GM12801 (cell line): Measurements from ENCODE around the gene DICER1.

ENCODE experiments used
- TF ChIP-seq, protein P1 (sequence below): IDR thresholded peaks from one replicate; pipeline ENCODE4 v1.5.1; 2011; ENCODE audit warnings: control low read depth; ENCODE audit not compliant: insufficient read length; ENCODE audit errors: extremely low read depth

Gene DICER1

DNA sequence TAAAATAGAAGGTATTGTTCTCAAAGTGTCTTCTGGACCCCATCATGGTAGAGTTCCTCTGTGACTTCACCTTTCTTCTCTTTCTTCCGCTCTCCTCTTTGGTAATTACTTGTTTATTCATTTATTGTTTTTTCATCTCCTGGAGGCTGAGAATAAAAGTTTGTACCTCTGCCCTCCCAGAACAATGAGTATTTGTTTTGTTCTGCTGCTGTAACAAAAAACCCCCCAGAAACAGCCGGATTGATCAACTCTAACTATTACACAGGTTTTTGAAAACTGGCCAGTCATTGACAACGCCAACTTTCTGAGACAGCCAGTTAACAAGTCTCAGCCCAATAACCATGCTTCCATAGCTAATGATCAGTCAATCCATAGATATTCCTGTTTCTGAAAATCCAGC is 8.2 kb upstream of the DICER1 start:
- TF ChIP-seq, protein P1, sequence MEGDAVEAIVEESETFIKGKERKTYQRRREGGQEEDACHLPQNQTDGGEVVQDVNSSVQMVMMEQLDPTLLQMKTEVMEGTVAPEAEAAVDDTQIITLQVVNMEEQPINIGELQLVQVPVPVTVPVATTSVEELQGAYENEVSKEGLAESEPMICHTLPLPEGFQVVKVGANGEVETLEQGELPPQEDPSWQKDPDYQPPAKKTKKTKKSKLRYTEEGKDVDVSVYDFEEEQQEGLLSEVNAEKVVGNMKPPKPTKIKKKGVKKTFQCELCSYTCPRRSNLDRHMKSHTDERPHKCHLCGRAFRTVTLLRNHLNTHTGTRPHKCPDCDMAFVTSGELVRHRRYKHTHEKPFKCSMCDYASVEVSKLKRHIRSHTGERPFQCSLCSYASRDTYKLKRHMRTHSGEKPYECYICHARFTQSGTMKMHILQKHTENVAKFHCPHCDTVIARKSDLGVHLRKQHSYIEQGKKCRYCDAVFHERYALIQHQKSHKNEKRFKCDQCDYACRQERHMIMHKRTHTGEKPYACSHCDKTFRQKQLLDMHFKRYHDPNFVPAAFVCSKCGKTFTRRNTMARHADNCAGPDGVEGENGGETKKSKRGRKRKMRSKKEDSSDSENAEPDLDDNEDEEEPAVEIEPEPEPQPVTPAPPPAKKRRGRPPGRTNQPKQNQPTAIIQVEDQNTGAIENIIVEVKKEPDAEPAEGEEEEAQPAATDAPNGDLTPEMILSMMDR = no peak

DNA sequence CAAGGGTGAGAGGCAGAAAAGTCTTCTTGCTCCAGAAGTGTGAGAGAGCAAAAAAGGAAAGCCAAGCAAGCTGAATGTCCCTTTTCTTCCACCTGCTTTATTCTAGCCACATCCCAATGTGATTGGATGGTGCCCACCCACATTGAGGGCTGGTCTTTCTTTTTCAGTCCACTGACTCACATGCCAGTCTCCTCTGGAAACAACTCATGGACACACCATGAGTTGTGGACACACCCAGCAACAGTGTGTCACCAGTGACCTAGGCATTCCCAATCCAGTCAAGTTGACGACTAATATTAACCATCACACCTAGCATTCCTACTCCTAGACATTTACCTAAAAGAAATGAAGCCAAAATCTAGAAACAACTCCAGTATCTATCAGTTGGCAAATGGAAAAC is 7.2 kb upstream of the DICER1 start:
- TF ChIP-seq, protein P1 = no peak

DNA sequence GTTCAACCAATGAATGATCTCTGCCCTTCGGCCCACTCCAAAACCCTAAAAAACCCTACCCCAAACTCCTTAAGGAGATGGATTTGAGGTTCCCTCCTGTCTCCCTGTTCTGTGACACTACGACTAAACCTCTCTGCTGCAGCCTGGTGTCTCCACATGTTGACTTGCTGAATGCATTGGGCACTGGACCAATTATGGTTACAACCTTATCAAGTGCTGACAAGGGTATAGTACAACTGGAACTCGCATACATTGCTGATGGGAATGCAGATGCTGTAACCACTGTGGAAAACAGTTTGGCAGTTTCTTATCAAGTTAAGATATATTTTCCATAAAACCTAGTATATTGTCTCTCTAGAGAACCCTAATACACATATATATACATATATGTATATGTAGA is 6.3 kb upstream of the DICER1 start:
- TF ChIP-seq, protein P1 = no peak

- TF ChIP-seq, protein P1 = no peak
These were observed 5.8 kb upstream of the DICER1 start for GRCh38 chr14:95163132-95163531.

DNA sequence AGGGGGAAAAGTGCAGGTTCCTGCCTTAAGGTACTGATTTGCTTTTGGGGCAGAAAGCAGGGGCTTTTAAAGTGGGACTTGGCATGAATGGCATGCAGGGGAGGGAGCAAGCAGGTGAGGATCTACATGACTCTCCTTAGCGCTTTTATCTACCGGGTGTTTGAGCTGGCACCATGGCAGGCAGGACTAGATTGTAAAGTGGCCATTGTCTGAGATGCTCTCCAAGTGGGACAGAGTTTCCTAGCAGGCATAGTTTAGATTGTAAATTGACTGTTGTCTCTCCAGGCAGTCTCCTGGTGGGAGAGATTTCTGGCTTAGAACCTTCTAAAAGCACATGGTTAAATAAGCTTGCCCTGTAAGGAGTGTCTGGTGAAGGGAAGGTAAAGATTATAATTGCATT is 5.3 kb upstream of the DICER1 start:
- TF ChIP-seq, protein P1 = no peak

DNA sequence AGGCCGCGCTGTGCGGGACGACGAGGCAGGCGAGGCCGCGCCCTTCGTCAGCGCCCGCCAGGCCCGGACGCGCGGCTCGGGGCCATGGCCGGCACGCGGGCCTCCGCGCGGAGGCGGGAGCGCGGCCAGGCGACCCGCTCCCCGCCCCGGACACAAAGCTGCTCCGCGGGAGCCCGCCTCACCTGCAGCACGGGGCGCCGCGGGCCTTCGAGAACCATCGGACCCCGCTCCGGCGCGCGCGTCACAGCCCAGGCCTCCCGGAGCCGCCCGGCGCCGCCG is 342 bp downstream of the DICER1 start:
- TF ChIP-seq, protein P1 = no peak

GRCh38 chr14:95156161-95157047 is 925 bp downstream of the DICER1 start:
- TF ChIP-seq, protein P1 = no peak
